D721Med (cell line): Measurements from ENCODE around the gene SYT12.

ENCODE experiments used
- DNase-seq: peaks from one replicate; pipeline ENCODE4 v3.0.0; 2011; ENCODE audit warnings: low spot score; ENCODE audit not compliant: insufficient read length
- FAIRE-seq: peaks from 2 replicates; lab custom pipeline; 2011; peaks lifted over from hg19 to GRCh38; lab: Jason Lieb, UNC
- TF ChIP-seq, protein P1 (sequence below): IDR thresholded peaks from 2 replicates; pipeline ENCODE4 v1.5.1; 2012; ENCODE audit warnings: mild to moderate bottlenecking, control low read depth; ENCODE audit not compliant: insufficient read depth; ENCODE audit errors: missing control alignments

The SYT12 gene

DNA sequence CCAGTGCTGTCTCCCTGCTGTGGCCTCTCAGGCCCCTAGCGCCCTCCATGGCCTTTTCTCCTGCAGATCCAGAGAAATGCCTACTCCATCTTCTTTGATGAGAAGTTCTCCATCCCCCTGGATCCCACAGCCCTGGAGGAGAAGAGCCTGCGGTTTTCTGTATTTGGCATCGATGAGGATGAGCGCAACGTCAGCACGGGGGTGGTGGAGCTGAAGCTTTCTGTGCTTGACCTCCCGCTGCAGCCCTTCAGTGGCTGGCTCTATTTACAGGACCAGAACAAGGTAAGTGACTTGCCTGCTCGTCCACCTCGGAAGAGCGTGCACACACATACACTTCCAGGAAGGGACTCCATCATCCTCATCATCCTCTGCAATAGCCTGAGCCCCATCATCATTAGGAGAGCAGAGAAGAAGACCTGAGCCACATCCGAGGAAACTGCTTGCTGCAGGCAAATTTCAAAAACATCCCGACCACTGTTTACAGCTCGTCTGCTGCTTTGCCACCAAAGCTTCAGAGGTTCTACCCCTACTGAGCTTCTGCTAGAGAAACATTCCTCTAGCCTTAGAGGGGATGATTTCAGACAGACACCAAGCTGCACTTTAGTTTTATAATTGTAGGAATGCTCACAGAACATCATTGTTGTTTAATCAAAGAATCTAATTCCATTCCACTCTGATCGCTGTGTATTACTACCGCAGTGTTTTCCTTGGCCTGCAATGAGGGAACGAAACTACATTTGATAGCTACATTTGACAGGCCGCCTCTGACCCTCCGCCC is 20.8 kb downstream of the SYT12 start:
- TF ChIP-seq, protein P1, sequence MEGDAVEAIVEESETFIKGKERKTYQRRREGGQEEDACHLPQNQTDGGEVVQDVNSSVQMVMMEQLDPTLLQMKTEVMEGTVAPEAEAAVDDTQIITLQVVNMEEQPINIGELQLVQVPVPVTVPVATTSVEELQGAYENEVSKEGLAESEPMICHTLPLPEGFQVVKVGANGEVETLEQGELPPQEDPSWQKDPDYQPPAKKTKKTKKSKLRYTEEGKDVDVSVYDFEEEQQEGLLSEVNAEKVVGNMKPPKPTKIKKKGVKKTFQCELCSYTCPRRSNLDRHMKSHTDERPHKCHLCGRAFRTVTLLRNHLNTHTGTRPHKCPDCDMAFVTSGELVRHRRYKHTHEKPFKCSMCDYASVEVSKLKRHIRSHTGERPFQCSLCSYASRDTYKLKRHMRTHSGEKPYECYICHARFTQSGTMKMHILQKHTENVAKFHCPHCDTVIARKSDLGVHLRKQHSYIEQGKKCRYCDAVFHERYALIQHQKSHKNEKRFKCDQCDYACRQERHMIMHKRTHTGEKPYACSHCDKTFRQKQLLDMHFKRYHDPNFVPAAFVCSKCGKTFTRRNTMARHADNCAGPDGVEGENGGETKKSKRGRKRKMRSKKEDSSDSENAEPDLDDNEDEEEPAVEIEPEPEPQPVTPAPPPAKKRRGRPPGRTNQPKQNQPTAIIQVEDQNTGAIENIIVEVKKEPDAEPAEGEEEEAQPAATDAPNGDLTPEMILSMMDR: no peak
- FAIRE-seq (no peak), DNase-seq (no peak)

DNA sequence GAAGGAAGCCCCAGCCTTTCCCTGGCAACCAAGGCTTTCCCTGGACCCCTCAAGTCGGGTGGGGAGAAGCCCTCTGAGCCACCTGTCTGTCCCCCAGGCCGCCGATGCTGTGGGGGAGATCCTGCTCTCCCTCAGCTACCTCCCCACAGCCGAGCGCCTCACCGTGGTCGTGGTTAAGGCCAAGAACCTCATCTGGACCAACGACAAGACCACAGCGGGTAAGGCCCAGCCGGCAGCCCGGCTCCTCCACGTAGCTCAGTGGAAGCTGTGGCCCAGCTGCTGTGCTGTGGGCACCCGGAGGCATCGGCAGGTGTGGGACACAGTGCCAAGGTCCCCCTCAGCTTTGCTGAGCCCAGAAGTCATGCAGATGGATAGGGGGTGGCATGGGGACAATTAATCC is 21.6 kb downstream of the SYT12 start:
- TF ChIP-seq, protein P1: no peak
- FAIRE-seq (no peak), DNase-seq (no peak)

DNA sequence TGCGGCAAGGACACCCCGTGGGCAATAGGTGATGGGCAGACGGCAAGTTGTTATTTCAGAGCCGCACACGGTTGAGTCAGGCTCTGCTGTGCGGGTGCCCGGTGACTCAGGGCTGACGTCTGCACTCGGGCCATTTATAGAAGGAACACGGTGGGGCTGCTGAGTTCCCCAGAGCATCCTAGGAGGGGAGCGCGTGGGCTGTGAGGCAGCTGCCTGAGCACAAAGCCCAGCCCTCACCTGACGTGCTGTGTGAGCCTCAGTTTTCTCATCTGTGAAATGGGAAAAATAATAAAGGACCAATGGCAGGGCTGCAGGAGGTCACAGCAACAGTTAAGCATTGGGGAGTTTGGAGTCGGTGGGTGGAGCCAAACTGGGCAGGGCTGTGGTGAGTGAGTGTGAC is 22.4 kb downstream of the SYT12 start:
- FAIRE-seq (no peak), DNase-seq (no peak)
- TF ChIP-seq, protein P1: no peak

DNA sequence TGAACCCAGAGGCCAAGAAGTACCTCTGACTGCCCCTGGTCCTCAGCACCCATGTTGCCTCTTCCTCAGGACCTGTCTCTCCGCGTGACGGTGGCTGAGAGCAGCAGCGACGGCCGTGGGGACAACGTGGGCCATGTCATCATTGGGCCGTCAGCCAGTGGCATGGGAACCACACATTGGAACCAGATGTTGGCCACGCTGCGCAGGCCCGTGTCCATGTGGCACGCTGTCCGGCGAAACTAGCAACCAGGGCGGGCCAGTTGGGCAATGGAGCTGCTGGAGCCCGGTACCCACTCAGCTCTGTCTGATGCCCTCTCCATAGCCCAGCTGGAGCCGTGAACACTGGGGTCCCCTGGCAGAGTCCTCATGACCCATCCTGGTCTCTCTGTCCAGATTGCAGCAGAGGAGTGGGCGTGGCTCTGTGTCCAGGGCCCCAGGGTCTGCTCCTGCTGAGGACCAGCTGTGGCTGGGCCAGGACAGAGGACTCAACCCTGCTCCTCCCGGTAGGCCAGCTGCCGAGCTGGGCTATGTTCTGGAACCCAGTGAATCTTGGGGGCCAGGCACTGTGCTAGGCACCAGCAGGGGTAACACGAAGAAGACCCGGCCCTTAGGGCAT is 25.7 kb downstream of the SYT12 start:
- DNase-seq (no peak), FAIRE-seq (no peak)
- TF ChIP-seq, protein P1: no peak

DNA sequence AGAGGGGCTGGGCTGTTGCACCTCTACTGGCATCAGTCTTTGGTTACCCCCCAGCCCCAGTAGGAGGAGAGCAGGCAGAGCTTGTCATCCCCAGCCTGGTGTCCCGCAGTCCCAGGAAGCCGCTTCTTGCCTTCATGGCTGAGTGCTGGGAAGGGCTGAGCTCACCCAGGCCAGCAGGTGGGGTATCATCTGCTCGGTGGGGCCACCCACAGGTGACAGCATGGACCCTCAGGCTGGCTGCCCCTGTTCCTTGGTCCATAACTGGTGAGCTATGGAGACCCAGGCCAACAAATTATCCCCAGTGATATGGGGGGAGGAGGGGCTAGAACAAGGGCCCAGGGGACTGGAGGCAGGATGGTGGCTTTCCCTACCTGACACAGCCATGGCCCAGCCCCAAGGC is 27.2 kb downstream of the SYT12 start:
- TF ChIP-seq, protein P1: no peak
- DNase-seq: no peak
- FAIRE-seq: no peak

DNA sequence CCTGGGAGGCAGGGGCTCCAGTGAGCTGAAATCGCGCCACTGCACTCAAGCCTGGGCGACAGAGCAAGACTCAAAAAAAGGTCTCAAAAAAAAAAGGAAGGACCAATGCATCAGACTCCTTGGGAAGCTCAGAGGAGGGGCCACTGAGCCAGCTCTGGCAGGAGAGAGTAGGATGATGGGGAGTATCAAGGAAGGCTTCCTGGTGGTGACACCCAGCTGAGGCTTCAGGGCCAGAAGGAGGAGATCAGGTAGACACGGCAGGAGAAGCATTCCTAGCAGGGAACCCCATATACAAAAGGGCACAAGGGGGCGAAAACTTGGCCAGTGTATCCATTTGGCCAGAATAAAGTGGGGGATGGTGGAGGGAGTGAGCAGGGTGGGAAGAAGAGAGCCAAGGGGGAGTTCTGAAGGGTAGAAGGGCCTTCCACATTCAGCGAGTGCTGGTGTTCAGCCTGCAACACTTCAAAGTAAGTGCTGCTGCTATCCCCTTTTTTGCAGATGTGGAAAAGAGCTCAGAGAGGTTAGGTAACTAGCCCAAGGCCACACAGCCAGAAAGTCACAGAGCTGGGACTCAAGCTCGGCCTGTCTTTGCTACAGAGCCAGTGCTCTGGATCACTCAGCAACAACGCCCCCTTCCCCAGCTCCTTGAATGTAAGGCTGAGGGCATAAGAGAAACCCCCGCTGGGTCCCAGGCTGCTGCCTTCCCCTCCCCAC is 28.4 kb downstream of the SYT12 start:
- TF ChIP-seq, protein P1: no peak
- FAIRE-seq (no peak), DNase-seq (no peak)
